Stimulated activated CD4-positive, alpha-beta T cell treated with anti-CD3 and anti-CD28 coated beads, TNF-alpha, amount 100 ng/mL, for 1 hour (primary cell): ENCODE results near the gene FCER2.

ENCODE experiments used
- DNase-seq, 3 donors: peaks; one replicate each; pipeline ENCODE4 v3.0.0-alpha.2; 2020; ENCODE audit warnings: low read depth in 3 of 3, low spot score in 1 of 3

Gene FCER2

DNA sequence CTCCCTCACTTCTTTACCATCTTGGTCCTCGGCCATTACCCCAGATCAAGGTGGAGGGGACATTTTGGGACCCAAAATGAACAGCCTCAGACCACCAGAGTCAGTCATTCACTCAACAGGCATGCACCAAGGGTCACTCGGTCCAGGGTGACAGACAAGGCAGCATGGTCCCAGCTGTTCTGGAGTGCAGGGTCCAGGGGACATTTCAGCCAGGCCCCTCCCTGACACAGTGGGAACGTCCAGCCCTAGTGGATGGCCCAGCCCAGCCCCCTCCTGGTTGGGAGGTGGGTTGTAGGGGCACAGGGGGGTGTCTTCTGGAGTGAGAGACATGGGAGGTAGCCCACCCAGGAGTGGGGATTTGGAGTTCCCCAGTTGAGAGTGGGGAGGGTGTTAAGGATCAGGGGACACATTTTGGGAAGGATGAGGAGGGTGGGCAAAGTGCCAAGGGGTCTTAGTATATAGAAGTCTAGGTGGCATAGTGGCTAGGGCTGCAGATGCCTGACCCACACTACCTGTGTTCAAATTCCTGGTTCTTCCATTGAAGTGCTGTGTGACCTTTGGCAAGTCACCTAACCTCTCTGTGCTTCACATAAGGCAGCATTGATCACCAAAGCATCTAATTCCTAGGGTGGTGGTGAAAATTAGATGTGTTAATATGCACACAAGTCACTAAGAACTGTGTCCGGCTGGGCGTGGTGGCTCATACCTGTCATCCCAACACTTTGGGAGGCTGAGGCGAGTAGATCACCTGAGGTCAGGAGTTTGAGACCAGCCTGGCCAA, 2.5 kb upstream of the FCER2 start:
- no peak for DNase-seq

DNA sequence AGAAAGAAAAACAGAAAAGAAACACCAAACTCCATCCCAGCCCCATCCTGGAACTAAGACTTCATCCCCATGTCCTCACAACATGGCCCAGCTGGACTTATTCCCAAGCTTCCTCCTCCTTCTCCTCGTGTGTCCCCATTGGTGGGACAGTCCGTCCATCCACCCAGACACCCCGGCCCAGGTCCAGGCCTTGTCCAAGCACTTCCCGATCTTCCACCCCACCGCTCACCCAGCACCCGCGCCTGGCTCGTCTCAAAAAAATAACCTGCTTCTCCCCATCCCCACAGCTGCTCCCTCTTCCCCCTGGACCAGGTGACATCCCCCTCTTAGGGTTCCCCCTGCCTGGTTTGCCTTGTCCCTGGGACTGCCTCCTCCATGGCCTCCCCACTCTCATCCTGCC, 1.4 kb upstream of the FCER2 start:
- no peak for DNase-seq

DNA sequence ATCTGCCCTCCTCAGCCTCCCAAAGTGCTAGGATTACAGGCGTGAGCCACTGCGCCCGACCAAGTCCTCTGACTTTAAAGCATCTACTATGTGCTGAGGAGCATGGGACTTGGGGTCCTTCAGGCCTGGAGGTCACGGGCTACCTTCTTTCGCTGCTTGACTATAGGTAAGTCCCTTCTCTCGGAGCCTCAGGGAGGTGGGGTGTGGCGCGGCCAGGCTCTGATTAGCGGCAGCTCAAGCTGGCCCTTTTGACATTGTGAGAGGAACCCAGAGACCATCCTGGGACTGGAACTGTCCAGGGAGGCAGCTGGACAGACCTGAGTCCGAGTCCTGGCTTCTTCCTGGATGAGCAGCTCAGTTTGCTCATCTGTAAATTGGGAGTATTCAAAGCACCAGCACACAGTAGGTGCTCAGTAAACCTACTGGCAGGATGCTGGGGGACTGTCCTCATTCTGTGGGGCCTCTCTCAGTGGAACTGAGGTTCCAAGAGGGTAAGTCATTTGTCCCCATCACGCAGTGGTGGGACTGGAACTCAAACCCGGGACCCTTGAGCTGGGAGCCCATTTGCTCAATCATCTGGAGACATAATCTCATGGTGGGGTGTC, 780 bp downstream of the FCER2 start:
- no peak for DNase-seq

- DNase-seq = no peak
These were observed 2.2 kb downstream of the FCER2 start for GRCh38 chr19:7699417-7700401.

DNA sequence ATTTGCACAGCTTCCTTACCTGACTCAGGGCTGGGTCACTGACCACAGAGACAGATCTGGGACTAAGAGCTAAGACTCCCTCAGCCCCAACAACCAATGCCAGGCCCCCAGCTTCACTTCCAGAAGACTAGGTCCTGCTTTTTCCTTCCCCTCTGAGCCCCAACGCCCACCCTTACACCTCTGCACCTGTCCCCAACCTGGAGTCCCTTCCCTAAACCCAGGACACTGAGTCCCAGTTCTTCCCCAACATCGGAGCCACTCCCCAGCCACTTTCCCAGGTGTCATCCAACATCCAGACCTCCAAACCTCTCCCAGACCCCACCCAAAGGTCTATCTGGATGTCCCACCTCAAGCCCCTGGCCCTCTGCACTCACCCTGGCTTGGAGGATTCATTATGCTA, 2.9 kb downstream of the FCER2 start:
- no peak for DNase-seq

- DNase-seq = no peak
These were observed 3.3 kb downstream of the FCER2 start for GRCh38 chr19:7698583-7698982.

GRCh38 chr19:7697721-7698287, 4.1 kb downstream of the FCER2 start:
- no peak for DNase-seq

- DNase-seq = no peak
These were observed 7.4 kb downstream of the FCER2 start for GRCh38 chr19:7694499-7694898.

- no peak for DNase-seq
These were observed 9.4 kb downstream of the FCER2 start for GRCh38 chr19:7692417-7693088.

DNA sequence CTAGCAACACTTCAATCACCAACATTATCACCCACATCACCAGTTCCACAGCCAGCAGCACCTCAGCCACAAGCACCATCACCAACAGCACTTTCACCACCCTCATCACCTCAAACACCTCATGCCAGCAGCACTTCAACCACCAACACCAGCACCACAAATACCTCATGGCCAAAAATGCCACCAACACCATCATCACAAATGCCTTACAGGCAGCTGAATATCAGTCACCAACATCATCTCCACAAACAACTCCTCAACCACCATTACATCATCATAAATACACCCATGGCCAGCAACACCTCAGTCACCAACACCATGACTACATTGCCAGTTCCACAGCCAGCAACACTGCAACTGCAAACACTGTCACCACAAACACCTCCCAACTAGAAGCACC, 10.4 kb downstream of the FCER2 start:
- DNase-seq = no peak

DNA sequence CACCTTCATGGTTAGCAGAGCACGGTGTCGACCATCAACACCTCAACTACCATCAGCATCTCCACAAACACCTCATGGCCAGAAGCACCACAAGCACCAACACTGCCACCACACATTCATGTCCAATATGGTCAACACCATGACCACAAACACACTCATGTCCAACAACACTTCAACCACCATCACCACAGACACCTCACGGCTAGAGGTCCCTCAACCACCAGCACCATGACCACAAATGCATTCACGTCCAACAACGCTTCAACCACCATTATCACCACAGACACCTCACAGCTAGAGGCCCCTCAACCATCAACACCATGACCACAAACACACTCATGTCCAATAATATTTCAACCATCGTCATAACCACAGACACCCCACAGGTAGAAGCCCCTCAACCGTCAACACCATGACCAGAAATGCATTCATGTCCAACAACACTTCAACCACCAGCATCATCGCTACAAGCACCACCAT, 11.1 kb downstream of the FCER2 start:
- no peak for DNase-seq

DNA sequence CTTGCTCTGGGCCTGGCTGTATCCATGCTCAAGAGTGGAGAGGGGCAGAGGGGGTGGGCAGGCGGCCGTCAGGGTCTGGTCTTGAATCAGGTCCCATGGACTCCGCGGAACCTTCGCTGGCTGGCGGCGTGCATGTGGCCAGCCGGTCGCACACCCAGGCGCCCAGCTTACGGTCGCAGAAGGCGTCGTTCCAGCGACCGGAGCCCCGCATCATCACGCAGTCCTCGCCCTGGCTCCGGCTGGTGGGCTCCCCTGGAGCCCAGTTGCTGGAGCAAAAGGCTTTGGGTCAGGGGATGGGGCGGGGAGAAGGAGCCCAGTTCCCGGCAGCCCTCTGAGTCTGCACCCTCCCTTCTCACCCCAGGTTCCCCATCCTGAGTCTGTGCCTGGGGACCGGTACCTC, 12.8 kb downstream of the FCER2 start:
- DNase-seq = no peak

GRCh38 chr19:7687177-7687576, 14.8 kb downstream of the FCER2 start:
- DNase-seq = no peak

- DNase-seq = no peak
These were observed 16.1 kb downstream of the FCER2 start for GRCh38 chr19:7685546-7686445.

GRCh38 chr19:7682175-7682855, 19.6 kb downstream of the FCER2 start:
- DNase-seq = no peak

DNA sequence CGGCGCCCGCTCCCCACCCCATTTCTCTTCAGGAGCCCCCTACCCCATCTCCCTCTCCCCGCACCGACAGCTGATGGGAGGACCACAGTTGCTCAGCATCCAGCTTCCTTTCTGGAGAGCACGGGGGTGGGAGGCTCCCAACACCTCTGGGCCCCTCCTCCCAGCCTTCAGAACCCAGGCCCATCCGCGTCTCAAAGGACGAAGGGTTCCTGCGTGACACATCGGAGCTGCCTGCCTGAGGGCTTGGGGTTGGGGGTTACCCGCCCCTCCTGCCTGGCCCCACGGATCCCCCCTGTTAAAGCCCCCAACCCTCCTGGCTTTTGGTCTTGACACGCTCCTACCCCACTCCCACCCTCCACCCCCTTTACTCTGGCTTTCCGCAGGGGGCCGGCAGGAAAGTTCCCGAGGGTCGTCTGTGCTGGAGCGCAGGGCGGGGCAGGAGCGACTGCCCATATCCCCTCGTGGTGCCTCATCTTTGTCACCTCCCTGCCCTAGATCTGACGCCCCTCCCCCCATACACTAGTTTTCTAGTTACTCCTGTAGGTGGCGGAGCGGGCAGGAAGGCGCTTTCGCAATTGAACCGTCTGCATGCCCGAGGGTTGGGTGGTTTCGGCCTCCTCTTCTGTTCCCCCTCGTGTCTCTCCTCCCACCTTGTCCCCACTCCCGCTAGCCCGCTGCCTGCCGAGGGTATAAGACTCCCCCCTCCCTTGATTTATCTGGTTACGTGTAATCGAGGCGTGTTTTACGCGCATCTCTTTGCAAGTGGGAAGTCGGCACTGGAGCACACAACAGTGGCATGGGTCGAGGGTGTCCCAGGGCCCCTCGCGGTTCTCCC, 20.4 kb downstream of the FCER2 start:
- peak; percentile 56 to 71 (median 70) for DNase-seq

DNA sequence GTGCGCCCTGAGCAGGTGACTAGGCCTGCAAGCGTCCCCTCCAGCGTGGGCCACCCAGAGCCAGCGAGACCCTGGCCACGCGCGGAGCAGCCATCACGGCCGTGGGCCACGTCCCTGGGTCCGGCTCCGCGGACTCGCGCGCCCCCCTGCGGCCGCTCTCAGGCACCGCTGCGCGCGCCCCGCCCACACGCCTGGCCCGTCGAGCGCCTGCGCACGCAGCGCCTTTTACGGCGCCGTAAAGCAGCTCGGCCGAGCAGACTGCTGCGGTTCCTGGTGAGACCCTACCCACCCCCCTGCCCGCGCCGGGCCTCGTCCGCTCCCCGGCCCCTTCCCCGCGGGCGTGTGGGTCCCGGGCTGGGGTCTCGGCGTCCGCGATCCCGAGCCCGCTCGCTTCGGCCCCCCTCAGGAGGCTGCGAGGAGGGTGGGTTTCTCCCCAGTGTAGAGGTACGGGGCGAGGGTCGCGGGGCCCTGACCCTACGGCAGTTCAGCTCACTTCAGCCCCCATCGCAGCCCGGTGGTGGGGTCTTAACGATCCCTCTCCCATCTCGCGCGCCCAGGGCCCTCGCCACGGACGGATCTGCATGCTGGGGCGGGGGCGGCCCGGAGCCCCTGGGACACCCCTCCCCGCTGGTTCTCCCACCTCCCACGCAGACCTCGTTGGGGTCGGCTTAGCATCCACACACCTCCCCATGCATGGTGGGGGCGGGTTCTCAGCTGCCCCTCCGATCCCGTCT, 21.2 kb downstream of the FCER2 start, which contains the start of gene TRAPPC5:
Gene TRAPPC5 (plus strand): TSS at position 228 of the 734 bp plus-strand sequence. CDS start 1,421 bp downstream, outside the sequence.
- peak; percentile 66 to 84 (median 82) for DNase-seq
